ENCODE results near the gene ARID4B. TPM values are rescaled to one million over a fixed set of nuclear protein-coding genes. Genes with fewer than 3 reads are reported as not detected.

Gene ARID4B
- total RNA-seq, 1 experiment from 2014 or later, result 28.3 TPM

DNA sequence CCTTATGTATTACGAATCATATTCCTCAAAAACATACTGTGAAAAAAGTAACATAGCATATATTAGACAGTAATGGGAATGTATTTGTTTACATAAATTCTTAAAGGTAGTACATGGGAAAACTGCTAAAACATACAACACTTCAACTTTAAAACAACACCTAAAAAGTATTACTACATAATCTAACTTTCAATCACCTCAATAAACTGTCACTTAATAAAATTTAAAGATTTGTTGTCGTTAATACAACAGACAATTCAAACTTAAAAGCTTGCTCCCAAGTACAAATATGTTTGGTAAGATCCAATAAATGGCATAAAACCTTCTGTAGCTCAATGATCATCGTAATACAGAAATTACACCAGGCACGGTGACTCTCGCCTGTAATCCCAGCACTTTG is 3.7 kb downstream of the ARID4B start:
- no peak overlapping the region for H3K4me2 ChIP-seq (ENCODE audit: low read length)
- BruUV-seq (replicated peaks), result no TSS peak
- no peak overlapping the region for H3K27ac ChIP-seq (ENCODE audit: low read depth, low read length)
- DNase-seq (ENCODE audit: low read depth, low spot score), result no peak
- no peak overlapping the region for H2AFZ ChIP-seq (ENCODE audit: low read depth, low read length, poor library complexity, severe bottlenecking)
- no peak overlapping the region for H3K9ac ChIP-seq (ENCODE audit: low read length)
- intact Hi-C loops (cut with micrococcal nuclease), result no loop called here
- H4K20me1 ChIP-seq (ENCODE audit: insufficient read depth), result no peaks in the 10 kb centered on the region
- POLR2A ChIA-PET, result no interaction called here
- TF ChIP-seq ZFX (IDR thresholded peaks at IDR 0.05) (no peak), EZH2phosphoT487 (IDR thresholded peaks at IDR 0.05; ENCODE audit: borderline replicate concordance) (no peak), SP1 (IDR thresholded peaks at IDR 0.05; ENCODE audit: low read depth) (no peak), SRF (IDR thresholded peaks at IDR 0.05; ENCODE audit: low read depth) (no peak), ZNF274 (IDR thresholded peaks at IDR 0.05; ENCODE audit: low read depth, low read length) (no peak), RAD21 (IDR thresholded peaks at IDR 0.05; ENCODE audit: low read depth) (no peak), YY1 (IDR thresholded peaks at IDR 0.05; ENCODE audit: extremely low read depth, insufficient replicate concordance, low read depth, low read length) (no peak), EZH2 (IDR thresholded peaks at IDR 0.05) (no peak), TCF7L2 (IDR thresholded peaks at IDR 0.05; ENCODE audit: borderline replicate concordance, extremely low read depth, insufficient read depth, insufficient read length) (no peak), JUND (IDR thresholded peaks at IDR 0.05) (no peak), POLR2A (IDR thresholded peaks at IDR 0.05; ENCODE audit: borderline replicate concordance, extremely low read depth, insufficient read depth, insufficient read length) (no peak), ELF1 (IDR thresholded peaks at IDR 0.05; ENCODE audit: borderline replicate concordance, low read depth) (no peak), EGR1 (IDR thresholded peaks at IDR 0.05; ENCODE audit: low read depth) (no peak)
- TF ChIP-seq, protein P1, sequence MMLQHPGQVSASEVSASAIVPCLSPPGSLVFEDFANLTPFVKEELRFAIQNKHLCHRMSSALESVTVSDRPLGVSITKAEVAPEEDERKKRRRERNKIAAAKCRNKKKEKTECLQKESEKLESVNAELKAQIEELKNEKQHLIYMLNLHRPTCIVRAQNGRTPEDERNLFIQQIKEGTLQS (IDR thresholded peaks at IDR 0.05), result no peak
- TF ChIP-seq, protein P2, sequence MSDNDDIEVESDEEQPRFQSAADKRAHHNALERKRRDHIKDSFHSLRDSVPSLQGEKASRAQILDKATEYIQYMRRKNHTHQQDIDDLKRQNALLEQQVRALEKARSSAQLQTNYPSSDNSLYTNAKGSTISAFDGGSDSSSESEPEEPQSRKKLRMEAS (IDR thresholded peaks at IDR 0.05), result no peak
- TF ChIP-seq, protein P3, sequence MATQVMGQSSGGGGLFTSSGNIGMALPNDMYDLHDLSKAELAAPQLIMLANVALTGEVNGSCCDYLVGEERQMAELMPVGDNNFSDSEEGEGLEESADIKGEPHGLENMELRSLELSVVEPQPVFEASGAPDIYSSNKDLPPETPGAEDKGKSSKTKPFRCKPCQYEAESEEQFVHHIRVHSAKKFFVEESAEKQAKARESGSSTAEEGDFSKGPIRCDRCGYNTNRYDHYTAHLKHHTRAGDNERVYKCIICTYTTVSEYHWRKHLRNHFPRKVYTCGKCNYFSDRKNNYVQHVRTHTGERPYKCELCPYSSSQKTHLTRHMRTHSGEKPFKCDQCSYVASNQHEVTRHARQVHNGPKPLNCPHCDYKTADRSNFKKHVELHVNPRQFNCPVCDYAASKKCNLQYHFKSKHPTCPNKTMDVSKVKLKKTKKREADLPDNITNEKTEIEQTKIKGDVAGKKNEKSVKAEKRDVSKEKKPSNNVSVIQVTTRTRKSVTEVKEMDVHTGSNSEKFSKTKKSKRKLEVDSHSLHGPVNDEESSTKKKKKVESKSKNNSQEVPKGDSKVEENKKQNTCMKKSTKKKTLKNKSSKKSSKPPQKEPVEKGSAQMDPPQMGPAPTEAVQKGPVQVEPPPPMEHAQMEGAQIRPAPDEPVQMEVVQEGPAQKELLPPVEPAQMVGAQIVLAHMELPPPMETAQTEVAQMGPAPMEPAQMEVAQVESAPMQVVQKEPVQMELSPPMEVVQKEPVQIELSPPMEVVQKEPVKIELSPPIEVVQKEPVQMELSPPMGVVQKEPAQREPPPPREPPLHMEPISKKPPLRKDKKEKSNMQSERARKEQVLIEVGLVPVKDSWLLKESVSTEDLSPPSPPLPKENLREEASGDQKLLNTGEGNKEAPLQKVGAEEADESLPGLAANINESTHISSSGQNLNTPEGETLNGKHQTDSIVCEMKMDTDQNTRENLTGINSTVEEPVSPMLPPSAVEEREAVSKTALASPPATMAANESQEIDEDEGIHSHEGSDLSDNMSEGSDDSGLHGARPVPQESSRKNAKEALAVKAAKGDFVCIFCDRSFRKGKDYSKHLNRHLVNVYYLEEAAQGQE (IDR thresholded peaks at IDR 0.05; ENCODE audit: low read depth), result no peak
- peaks cover 0 to 15% of the 10 kb centered on the region in 2 experiments; a peak in 2 of 4 replicates for H3K4me1 ChIP-seq (ENCODE audit: control insufficient read depth in 1 of 2, insufficient read depth in 2 of 2, low read length in 2 of 2)
- 0 out of 4 replicates have a peak, but pooled peaks cover 2 to 3% of the 10 kb centered on the region in 2 experiments for H3K36me3 ChIP-seq (ENCODE audit: control insufficient read depth in 1 of 2, insufficient read depth in 2 of 2, low read length in 2 of 2)
- CTCF ChIA-PET, result no interaction called here
- no peak for ATAC-seq
- no peaks in the 10 kb centered on the region for H3K9me3 ChIP-seq (ENCODE audit: control insufficient read depth in 1 of 2, insufficient read depth in 1 of 2, low read depth in 1 of 2, low read length in 2 of 2)
- H3K9me2 ChIP-seq (ENCODE audit: insufficient read depth), result no peaks in the 10 kb centered on the region
- peaks cover 88% of the 10 kb centered on the region for H3K79me2 ChIP-seq (ENCODE audit: insufficient read depth, low read length)
- no peak overlapping the region for H3K4me3 ChIP-seq (replicated peaks in 1 of 2; ENCODE audit: low read depth in 1 of 2, low read length in 2 of 2)
- H3K27me3 ChIP-seq (ENCODE audit: insufficient read depth, low read length), result no peaks in the 10 kb centered on the region
- RAD21 ChIA-PET (ENCODE audit: low non-redundant PET in 1 of 2, low total read pairs in 2 of 2, uncharacterized antibody in 2 of 2, unreplicated experiment in 2 of 2), result no interaction called here
